GM18511 (cell line): ENCODE data around the gene ATG16L2.
"Not testable (repeated sequence)": the region's sequence is repeated elsewhere in the genome, so short reads cannot be mapped to it uniquely, and the experiment has no call there.

Experiments
- ATAC-seq: cut with Tn5 transposase; IDR thresholded peaks from one replicate; pipeline ENCODE4 v1.9.1; 2021; ENCODE audit warnings: mild to moderate bottlenecking, moderate library complexity; ENCODE audit not compliant: unreplicated experiment

The ATG16L2 gene

GRCh38 chr11:72836111-72836510, 21.9 kb downstream of the ATG16L2 start:
- no peak for ATAC-seq

GRCh38 chr11:72838691-72839305, 24.6 kb downstream of the ATG16L2 start:
- no peak for ATAC-seq

GRCh38 chr11:72840780-72841179, 26.6 kb downstream of the ATG16L2 start:
- no peak for ATAC-seq

- ATAC-seq = no peak
Measured at GRCh38 chr11:72841397-72841796, 27.2 kb downstream of the ATG16L2 start.

GRCh38 chr11:72842126-72842525, 27.9 kb downstream of the ATG16L2 start:
- ATAC-seq = no peak

- ATAC-seq = no peak
Measured at GRCh38 chr11:72842653-72843330, 28.6 kb downstream of the ATG16L2 start.

- no peak for ATAC-seq
Measured at GRCh38 chr11:72844356-72844755, 30.1 kb downstream of the ATG16L2 start.

GRCh38 chr11:72848846-72849466, 34.7 kb downstream of the ATG16L2 start:
- ATAC-seq = no peak

GRCh38 chr11:72850832-72851231, 36.6 kb downstream of the ATG16L2 start:
- no peak for ATAC-seq

- no peak for ATAC-seq
Measured at GRCh38 chr11:72851726-72852125, 37.5 kb downstream of the ATG16L2 start.

- no peak for ATAC-seq
Measured at GRCh38 chr11:72856065-72856464, 41.9 kb downstream of the ATG16L2 start.

GRCh38 chr11:72856551-72857345, 42.5 kb downstream of the ATG16L2 start:
- no peak for ATAC-seq

GRCh38 chr11:72858267-72858666, 44.1 kb downstream of the ATG16L2 start:
- not testable (repeated sequence) for ATAC-seq

- no peak for ATAC-seq
Measured at GRCh38 chr11:72859126-72859525, 44.9 kb downstream of the ATG16L2 start.

GRCh38 chr11:72860010-72860409, 45.8 kb downstream of the ATG16L2 start:
- no peak for ATAC-seq

- ATAC-seq = no peak
Measured at GRCh38 chr11:72860592-72860991, 46.4 kb downstream of the ATG16L2 start.

- ATAC-seq = no peak
Measured at GRCh38 chr11:72863091-72863490, 48.9 kb downstream of the ATG16L2 start.

- ATAC-seq = no peak
Measured at GRCh38 chr11:72863916-72864315, 49.7 kb downstream of the ATG16L2 start.

GRCh38 chr11:72864702-72865655, 50.8 kb downstream of the ATG16L2 start:
- no peak for ATAC-seq

GRCh38 chr11:72867970-72868369, 53.8 kb downstream of the ATG16L2 start:
- no peak for ATAC-seq
